HCT116 (cell line): ENCODE results near the gene SLC38A3. TPM values are rescaled to one million over a fixed set of nuclear protein-coding genes. Genes with fewer than 3 reads are reported as not detected.

Source experiments
- EZH2phosphoT487 ChIP-seq: fragments of 200-600 bp; IDR thresholded peaks from 2 replicates; pipeline ENCODE4 v1.6.1; 2018; ENCODE audit warnings: antibody characterized with exemption, borderline replicate concordance
- SRF ChIP-seq: IDR thresholded peaks from 2 replicates; pipeline ENCODE4 v1.6.1; 2012; ENCODE audit warnings: low read depth
- YY1 ChIP-seq: IDR thresholded peaks from 2 replicates; pipeline ENCODE4 v1.6.1; 2011; ENCODE audit warnings: low read length, low read depth, moderate library complexity, mild to moderate bottlenecking; ENCODE audit not compliant: insufficient replicate concordance; ENCODE audit errors: extremely low read depth
- ZNF274 ChIP-seq: fragments of 200-500 bp; sonication (Bioruptor generic); IDR thresholded peaks from 2 replicates; pipeline ENCODE4 v1.6.1; 2014; ENCODE audit warnings: mild to moderate bottlenecking, low read depth, low read length, inconsistent platforms
- total RNA-seq: library from RNA; stranded (reverse); gene quantifications from one replicate; pipeline ENCODE4 v1.2.1, GENCODE V29; 2021; ENCODE audit not compliant: unreplicated experiment
- TF ChIP-seq, protein P1 (sequence below): IDR thresholded peaks from 2 replicates; pipeline ENCODE4 v1.6.1; 2012; ENCODE audit warnings: low read depth
- TF ChIP-seq, protein P2 (sequence below): IDR thresholded peaks from 2 replicates; pipeline ENCODE4 v1.6.1; 2011; ENCODE audit warnings: mild to moderate bottlenecking, low read length, moderate library complexity; ENCODE audit not compliant: insufficient replicate concordance; ENCODE audit errors: extremely low read depth
- TF ChIP-seq, protein P3 (sequence below): IDR thresholded peaks from 2 replicates; pipeline ENCODE4 v1.6.1; 2012

SLC38A3 gene
- total RNA-seq, 1 experiment from 2014 or later = 3.1 TPM

DNA sequence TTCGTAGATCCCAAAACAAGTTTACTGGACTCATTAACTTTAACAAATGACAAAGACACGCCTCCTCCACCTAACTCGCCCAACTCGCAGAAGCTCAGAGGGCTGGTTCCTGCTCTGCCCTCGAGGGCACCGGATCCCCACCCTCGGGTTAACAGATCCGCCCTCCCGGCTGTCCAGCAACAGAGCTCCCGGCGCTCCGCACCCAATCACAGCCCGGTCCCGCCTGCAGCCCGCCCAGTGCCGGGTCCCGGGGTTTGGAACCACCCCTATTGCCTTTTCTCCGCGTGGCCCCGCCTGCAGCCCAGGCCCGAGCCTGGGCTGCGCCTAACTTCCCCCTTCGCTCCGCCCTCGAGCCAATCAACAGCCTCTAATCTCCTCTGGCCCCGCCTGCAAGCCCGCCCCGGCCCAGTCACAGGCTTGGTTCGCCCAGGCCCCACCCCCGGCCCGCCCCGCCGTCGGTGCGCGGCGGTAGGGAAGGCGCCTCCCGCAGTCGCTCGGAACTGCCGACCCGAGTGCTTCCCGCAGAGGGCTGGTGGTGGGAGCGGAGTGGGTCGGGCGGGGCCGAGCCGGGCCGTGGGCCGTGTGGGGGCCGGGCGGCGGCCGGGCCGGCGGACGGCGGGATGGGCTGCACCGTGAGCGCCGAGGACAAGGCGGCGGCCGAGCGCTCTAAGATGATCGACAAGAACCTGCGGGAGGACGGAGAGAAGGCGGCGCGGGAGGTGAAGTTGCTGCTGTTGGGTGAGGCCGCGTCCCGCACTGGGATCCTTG is 30.8 kb downstream of the SLC38A3 start, which contains the start of gene GNAI2 (continued):
- TF ChIP-seq, protein P1, sequence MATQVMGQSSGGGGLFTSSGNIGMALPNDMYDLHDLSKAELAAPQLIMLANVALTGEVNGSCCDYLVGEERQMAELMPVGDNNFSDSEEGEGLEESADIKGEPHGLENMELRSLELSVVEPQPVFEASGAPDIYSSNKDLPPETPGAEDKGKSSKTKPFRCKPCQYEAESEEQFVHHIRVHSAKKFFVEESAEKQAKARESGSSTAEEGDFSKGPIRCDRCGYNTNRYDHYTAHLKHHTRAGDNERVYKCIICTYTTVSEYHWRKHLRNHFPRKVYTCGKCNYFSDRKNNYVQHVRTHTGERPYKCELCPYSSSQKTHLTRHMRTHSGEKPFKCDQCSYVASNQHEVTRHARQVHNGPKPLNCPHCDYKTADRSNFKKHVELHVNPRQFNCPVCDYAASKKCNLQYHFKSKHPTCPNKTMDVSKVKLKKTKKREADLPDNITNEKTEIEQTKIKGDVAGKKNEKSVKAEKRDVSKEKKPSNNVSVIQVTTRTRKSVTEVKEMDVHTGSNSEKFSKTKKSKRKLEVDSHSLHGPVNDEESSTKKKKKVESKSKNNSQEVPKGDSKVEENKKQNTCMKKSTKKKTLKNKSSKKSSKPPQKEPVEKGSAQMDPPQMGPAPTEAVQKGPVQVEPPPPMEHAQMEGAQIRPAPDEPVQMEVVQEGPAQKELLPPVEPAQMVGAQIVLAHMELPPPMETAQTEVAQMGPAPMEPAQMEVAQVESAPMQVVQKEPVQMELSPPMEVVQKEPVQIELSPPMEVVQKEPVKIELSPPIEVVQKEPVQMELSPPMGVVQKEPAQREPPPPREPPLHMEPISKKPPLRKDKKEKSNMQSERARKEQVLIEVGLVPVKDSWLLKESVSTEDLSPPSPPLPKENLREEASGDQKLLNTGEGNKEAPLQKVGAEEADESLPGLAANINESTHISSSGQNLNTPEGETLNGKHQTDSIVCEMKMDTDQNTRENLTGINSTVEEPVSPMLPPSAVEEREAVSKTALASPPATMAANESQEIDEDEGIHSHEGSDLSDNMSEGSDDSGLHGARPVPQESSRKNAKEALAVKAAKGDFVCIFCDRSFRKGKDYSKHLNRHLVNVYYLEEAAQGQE = no peak
- TF ChIP-seq, protein P2, sequence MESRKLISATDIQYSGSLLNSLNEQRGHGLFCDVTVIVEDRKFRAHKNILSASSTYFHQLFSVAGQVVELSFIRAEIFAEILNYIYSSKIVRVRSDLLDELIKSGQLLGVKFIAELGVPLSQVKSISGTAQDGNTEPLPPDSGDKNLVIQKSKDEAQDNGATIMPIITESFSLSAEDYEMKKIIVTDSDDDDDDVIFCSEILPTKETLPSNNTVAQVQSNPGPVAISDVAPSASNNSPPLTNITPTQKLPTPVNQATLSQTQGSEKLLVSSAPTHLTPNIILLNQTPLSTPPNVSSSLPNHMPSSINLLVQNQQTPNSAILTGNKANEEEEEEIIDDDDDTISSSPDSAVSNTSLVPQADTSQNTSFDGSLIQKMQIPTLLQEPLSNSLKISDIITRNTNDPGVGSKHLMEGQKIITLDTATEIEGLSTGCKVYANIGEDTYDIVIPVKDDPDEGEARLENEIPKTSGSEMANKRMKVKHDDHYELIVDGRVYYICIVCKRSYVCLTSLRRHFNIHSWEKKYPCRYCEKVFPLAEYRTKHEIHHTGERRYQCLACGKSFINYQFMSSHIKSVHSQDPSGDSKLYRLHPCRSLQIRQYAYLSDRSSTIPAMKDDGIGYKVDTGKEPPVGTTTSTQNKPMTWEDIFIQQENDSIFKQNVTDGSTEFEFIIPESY = peak; percentile 36
- TF ChIP-seq YY1 = peak; percentile 45
- no peak for TF ChIP-seq EZH2phosphoT487
- TF ChIP-seq ZNF274 = no peak
- no peak for TF ChIP-seq SRF
- TF ChIP-seq, protein P3, sequence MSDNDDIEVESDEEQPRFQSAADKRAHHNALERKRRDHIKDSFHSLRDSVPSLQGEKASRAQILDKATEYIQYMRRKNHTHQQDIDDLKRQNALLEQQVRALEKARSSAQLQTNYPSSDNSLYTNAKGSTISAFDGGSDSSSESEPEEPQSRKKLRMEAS = no peak
